ENCODE data around the gene GPR158.

Gene GPR158

DNA sequence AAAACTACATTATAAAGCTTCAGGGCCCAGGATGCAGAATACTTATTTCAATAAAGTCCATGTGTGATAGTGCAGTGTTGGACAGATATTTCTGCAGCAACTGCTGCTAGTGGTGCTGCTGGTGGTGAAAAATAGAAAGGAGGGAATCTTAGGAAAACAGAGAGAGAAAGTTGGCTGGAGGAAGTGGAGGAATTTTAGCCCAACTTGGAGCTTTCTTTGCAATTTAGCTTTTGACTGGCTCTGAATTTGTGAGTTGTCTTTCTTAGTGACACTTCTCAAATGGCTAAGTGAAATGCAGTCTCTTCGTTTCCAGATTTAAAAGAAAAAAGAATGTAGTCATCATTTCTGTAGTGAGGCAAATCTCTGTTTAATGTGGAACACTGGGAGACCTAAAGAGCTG, 45.4 kb downstream of the GPR158 start:
- Histone ChIP-seq H2AFZ (ENCODE audit: low read depth, low read length) (no peak overlapping the region), H3K4me1 (ENCODE audit: insufficient read depth, low read length) (no peaks in the 10 kb centered on the region), H3K27me3 (ENCODE audit: insufficient read depth, low read length) (no peaks in the 10 kb centered on the region), H3K4me3 (ENCODE audit: low read length) (no peak overlapping the region), H3K9me3 (ENCODE audit: low read length) (no peaks in the 10 kb centered on the region), H3K36me3 (ENCODE audit: insufficient read depth, low read length) (no peaks in the 10 kb centered on the region)

DNA sequence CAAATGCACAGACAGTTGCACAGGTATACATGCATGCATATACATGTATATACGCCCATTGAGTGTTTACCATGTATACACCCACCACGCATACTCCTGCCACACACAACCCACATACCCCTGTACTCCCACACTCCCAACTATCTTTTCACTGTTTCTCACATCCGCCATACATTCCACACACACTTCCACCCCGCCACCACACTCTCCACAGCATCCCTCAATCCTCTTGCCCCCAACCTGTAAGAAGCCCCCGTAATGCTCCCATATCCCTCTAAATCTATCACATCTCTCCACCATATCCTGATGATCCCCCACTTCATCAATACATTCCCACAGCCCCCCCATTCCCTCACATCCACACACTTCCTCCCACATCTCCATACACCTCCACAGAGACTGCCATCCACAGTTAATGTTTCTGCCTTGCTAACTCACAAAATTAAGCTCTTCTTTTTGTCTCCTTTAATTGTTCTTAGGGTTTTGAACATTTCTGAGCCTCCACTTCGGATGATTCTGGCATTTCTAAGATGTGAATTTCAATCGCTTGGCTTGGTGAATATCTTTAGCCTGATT, 47.4 kb downstream of the GPR158 start:
- Histone ChIP-seq H3K9me3 (ENCODE audit: low read length) (no peaks in the 10 kb centered on the region), H3K4me3 (ENCODE audit: low read length) (no peak overlapping the region), H2AFZ (ENCODE audit: low read depth, low read length) (no peak overlapping the region), H3K36me3 (ENCODE audit: insufficient read depth, low read length) (no peaks in the 10 kb centered on the region), H3K27me3 (ENCODE audit: insufficient read depth, low read length) (no peaks in the 10 kb centered on the region), H3K4me1 (ENCODE audit: insufficient read depth, low read length) (no peaks in the 10 kb centered on the region)

DNA sequence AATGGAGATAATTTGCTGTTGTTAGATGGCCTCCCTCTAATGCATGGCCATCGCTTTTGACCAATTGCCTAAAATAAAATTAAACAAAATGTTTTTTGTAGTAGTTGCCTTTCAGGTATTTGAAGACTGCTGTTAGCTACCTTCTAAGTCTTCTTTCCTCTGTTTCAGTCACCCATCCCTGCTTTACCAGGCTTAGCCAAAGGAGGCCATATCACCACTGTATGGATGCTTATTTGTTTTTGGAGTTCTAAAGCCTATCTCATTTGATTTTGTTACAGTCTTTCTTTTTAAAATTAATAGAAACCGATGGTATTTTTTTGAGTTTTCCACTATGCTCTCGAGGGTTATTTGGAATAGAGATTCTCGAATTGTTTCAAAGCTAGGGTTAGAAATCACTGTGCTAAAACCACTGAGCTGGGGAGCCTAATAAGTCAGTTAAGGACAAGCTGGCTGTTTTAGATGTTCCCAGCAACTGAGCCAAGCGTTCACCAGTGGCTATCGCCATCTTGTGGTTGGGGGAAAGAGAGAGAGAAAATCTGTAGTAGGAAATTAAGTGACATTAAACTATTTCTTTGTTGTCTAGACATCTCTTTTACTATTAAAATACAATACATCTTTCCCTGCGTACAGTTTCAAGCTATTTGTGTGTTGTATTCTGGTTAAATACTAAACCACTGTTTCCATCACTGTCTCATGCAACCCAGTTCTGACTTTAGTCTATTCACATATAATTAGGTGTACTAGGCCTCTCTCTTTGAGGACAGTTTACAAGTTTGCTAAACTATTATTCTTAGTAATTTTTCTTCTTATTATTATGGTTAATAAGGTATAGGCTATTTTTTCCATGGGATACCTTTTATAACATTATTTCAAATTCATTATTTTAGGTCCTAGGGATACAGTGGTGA, 52.2 kb downstream of the GPR158 start:
- Histone ChIP-seq H2AFZ (ENCODE audit: low read depth, low read length) (no peak overlapping the region), H3K36me3 (ENCODE audit: insufficient read depth, low read length) (no peaks in the 10 kb centered on the region), H3K27me3 (ENCODE audit: insufficient read depth, low read length) (no peaks in the 10 kb centered on the region), H3K4me3 (ENCODE audit: low read length) (no peak overlapping the region), H3K9me3 (ENCODE audit: low read length) (no peaks in the 10 kb centered on the region), H3K4me1 (ENCODE audit: insufficient read depth, low read length) (no peaks in the 10 kb centered on the region)

- no peaks in the 10 kb centered on the region for H3K9me3 ChIP-seq (ENCODE audit: low read length)
- no peaks in the 10 kb centered on the region for H3K36me3 ChIP-seq (ENCODE audit: insufficient read depth, low read length)
- H3K4me3 ChIP-seq (ENCODE audit: low read length): no peak overlapping the region
- no peaks in the 10 kb centered on the region for H3K4me1 ChIP-seq (ENCODE audit: insufficient read depth, low read length)
- H3K27me3 ChIP-seq (ENCODE audit: insufficient read depth, low read length): no peaks in the 10 kb centered on the region
- H2AFZ ChIP-seq (ENCODE audit: low read depth, low read length): no peak overlapping the region
Measured at GRCh38 chr10:25231751-25232150, 57.0 kb downstream of the GPR158 start.

DNA sequence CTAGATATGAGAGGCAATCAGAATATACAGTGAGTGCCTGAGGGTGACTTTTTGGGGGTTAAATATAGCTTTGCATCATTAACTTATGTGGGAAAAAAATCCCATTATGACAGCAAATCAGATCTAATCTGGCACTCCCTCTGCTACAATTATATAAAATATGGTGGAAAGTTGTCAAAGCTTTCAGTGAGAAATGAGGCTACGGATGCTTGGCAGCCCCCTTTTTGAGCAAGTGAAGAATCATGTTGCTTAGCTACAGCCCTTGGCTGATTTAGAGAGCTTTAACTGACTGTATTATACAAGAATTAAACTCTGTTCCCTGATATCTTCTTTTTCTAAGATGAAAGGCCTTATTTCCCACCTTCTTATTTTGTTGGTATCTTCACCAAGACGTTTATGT, 57.4 kb downstream of the GPR158 start:
- Histone ChIP-seq H3K36me3 (ENCODE audit: insufficient read depth, low read length) (no peaks in the 10 kb centered on the region), H3K9me3 (ENCODE audit: low read length) (no peaks in the 10 kb centered on the region), H3K27me3 (ENCODE audit: insufficient read depth, low read length) (no peaks in the 10 kb centered on the region), H3K4me3 (ENCODE audit: low read length) (no peak overlapping the region), H3K4me1 (ENCODE audit: insufficient read depth, low read length) (no peaks in the 10 kb centered on the region), H2AFZ (ENCODE audit: low read depth, low read length) (no peak overlapping the region)

GRCh38 chr10:25245165-25245564, 70.4 kb downstream of the GPR158 start:
- Histone ChIP-seq H3K36me3 (ENCODE audit: insufficient read depth, low read length) (no peaks in the 10 kb centered on the region), H2AFZ (ENCODE audit: low read depth, low read length) (no peak overlapping the region), H3K4me3 (ENCODE audit: low read length) (no peak overlapping the region), H3K27me3 (ENCODE audit: insufficient read depth, low read length) (no peaks in the 10 kb centered on the region), H3K9me3 (ENCODE audit: low read length) (no peaks in the 10 kb centered on the region), H3K4me1 (ENCODE audit: insufficient read depth, low read length) (no peaks in the 10 kb centered on the region)

DNA sequence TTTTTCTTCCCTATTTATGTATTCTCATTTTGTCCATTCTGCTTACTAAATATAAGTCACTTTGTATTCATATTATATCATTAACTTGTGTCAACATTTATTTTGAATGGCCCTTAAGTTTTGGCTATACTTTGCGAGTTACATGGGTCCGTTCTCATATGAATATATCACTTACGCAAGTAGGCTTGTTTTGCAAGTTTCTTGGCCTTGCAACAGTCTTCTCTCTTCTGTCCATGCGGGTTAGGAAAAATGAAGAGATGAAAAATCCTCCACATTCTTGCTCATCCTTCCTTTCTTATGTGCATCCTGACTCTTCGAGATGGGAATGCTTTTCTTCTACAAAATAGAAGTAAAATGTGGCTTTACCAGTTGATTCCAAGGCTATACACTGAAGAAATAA, 82.8 kb downstream of the GPR158 start:
- no peak overlapping the region for H3K4me3 ChIP-seq (ENCODE audit: low read length)
- H3K27me3 ChIP-seq (ENCODE audit: insufficient read depth, low read length): no peaks in the 10 kb centered on the region
- no peaks in the 10 kb centered on the region for H3K36me3 ChIP-seq (ENCODE audit: insufficient read depth, low read length)
- H3K9me3 ChIP-seq (ENCODE audit: low read length): no peaks in the 10 kb centered on the region
- no peak overlapping the region for H2AFZ ChIP-seq (ENCODE audit: low read depth, low read length)
- H3K4me1 ChIP-seq (ENCODE audit: insufficient read depth, low read length): peaks cover 3% of the 10 kb centered on the region

DNA sequence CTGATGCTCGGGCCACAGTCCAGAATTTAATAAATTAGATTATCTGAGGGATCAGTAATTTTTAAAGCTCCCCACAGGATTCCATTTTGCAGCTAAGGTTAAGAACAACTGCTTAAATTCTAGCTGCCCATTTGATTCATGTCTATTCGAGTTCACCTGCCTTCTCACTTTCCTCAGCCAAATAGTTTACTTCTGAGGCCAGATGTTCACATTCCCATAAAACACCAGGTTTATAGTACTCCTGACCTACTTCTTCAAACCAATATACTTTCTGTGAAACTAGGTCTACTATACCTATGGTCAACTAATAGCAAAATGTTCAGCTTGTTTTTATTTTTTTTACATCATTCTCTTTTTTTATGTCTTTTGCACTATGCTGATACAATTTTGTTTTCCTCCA, 86.3 kb downstream of the GPR158 start:
- Histone ChIP-seq H3K4me1 (ENCODE audit: insufficient read depth, low read length) (peaks cover 3% of the 10 kb centered on the region), H3K36me3 (ENCODE audit: insufficient read depth, low read length) (no peaks in the 10 kb centered on the region), H3K4me3 (ENCODE audit: low read length) (no peak overlapping the region), H3K27me3 (ENCODE audit: insufficient read depth, low read length) (no peaks in the 10 kb centered on the region), H3K9me3 (ENCODE audit: low read length) (no peaks in the 10 kb centered on the region), H2AFZ (ENCODE audit: low read depth, low read length) (no peak overlapping the region)

DNA sequence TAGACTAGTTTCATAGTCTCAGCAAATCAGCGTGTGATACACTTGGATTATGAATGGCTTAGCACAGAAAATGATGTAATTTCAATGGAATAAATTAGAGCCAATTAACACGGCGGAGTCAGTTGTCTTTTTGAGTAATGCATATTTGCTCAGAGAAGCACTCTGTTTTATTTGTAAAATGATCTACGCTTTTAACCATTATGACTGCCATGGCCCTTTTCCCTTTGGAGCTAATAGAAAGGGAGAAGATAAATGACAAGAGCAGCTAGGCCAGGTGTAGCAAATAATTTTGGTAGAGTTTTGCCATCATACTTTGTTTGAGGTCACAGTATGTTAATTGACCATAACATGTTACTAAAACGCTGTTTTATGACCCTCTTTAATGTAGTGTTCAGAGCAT, 86.8 kb downstream of the GPR158 start:
- H3K9me3 ChIP-seq (ENCODE audit: low read length): no peaks in the 10 kb centered on the region

DNA sequence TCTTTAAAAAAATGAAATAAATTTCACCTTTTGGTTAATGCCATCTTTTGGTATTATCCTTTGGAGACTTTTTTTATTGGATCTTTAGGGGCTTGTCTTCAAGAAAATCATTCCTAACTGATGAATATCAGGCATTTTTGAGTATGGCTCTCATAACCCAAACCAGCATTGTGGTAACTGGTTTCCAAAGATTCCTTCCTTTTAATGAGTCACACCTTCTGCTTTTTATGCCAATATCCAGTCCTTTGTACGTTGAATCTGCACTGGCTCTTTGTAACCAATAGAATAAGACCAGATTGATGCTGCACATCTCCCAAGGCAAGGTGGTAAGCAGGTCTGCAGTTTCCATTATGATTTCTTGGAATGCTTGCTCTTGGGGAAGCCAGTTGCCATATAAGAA, 89.1 kb downstream of the GPR158 start:
- Histone ChIP-seq H3K4me3 (ENCODE audit: low read length) (no peak overlapping the region), H3K36me3 (ENCODE audit: insufficient read depth, low read length) (no peaks in the 10 kb centered on the region), H3K9me3 (ENCODE audit: low read length) (no peaks in the 10 kb centered on the region), H2AFZ (ENCODE audit: low read depth, low read length) (no peak overlapping the region), H3K27me3 (ENCODE audit: insufficient read depth, low read length) (no peaks in the 10 kb centered on the region), H3K4me1 (ENCODE audit: insufficient read depth, low read length) (peaks cover 3% of the 10 kb centered on the region)

More for the DNA sequence above, 86.8 kb downstream of the GPR158 start:
- Histone ChIP-seq H3K36me3 (ENCODE audit: insufficient read depth, low read length) (no peaks in the 10 kb centered on the region), H3K4me1 (ENCODE audit: insufficient read depth, low read length) (peaks cover 3% of the 10 kb centered on the region), H2AFZ (ENCODE audit: low read depth, low read length) (no peak overlapping the region), H3K27me3 (ENCODE audit: insufficient read depth, low read length) (no peaks in the 10 kb centered on the region), H3K4me3 (ENCODE audit: low read length) (no peak overlapping the region)

DNA sequence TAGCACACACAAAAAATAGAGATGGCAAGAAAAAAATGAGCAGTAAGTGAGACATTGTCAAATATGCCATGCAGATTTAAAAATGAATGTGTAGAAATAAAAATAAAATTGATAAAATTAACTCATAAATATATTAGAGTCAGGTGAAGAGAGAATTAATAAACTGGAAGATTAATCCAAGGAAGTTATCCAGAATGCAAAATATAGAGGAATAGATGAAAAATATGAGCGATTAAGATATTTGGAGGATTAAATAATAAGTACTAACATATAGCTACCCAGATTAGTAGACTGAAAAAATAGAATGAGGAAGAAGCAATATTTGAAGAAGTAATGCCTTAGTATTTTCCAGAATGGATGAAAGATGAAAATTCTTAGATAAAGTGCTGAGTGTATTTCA, 103.4 kb downstream of the GPR158 start:
- peaks cover 2% of the 10 kb centered on the region for H3K9me3 ChIP-seq (ENCODE audit: low read length)
- no peaks in the 10 kb centered on the region for H3K27me3 ChIP-seq (ENCODE audit: insufficient read depth, low read length)
- no peak overlapping the region for H2AFZ ChIP-seq (ENCODE audit: low read depth, low read length)
- no peaks in the 10 kb centered on the region for H3K4me1 ChIP-seq (ENCODE audit: insufficient read depth, low read length)
- no peak overlapping the region for H3K4me3 ChIP-seq (ENCODE audit: low read length)
- no peaks in the 10 kb centered on the region for H3K36me3 ChIP-seq (ENCODE audit: insufficient read depth, low read length)

- Histone ChIP-seq H3K27me3 (ENCODE audit: insufficient read depth, low read length) (no peaks in the 10 kb centered on the region), H3K4me1 (ENCODE audit: insufficient read depth, low read length) (no peaks in the 10 kb centered on the region), H2AFZ (ENCODE audit: low read depth, low read length) (no peak overlapping the region), H3K36me3 (ENCODE audit: insufficient read depth, low read length) (no peaks in the 10 kb centered on the region), H3K4me3 (ENCODE audit: low read length) (no peak overlapping the region), H3K9me3 (ENCODE audit: low read length) (peaks cover 2% of the 10 kb centered on the region)
Measured at GRCh38 chr10:25280076-25280475, 105.3 kb downstream of the GPR158 start.

- no peak overlapping the region for H2AFZ ChIP-seq (ENCODE audit: low read depth, low read length)
- no peaks in the 10 kb centered on the region for H3K27me3 ChIP-seq (ENCODE audit: insufficient read depth, low read length)
- no peaks in the 10 kb centered on the region for H3K4me1 ChIP-seq (ENCODE audit: insufficient read depth, low read length)
- H3K36me3 ChIP-seq (ENCODE audit: insufficient read depth, low read length): no peaks in the 10 kb centered on the region
- peaks cover 7% of the 10 kb centered on the region for H3K9me3 ChIP-seq (ENCODE audit: low read length)
- H3K4me3 ChIP-seq (ENCODE audit: low read length): no peak overlapping the region
Measured at GRCh38 chr10:25280573-25280972, 105.8 kb downstream of the GPR158 start.
